DND-41 (cell line): ENCODE data around the gene SLC30A5.

ENCODE experiments used
- ATAC-seq: fragments of 200-7000 bp; cut with Tn5 transposase; 3 replicates; pipeline ENCODE4 v1.9.1; 2021; ENCODE audit warnings: low read depth; ENCODE audit not compliant: insufficient read depth
- DNase-seq: peaks from one replicate; pipeline ENCODE4 v3.0.0-alpha.2; 2020
- H2AFZ ChIP-seq: 2 replicates; pipeline ENCODE4 v1.6.0; 2012; ENCODE audit warnings: low read depth, low read length
- H3K27ac ChIP-seq: 2 replicates; pipeline ENCODE4 v1.5.1; 2012; ENCODE audit warnings: low read length, inconsistent platforms
- H3K27me3 ChIP-seq: fragments of 200-600 bp; sonication (generic); 2 replicates; pipeline ENCODE4 v1.6.0; 2012; ENCODE audit warnings: low read length, mild to moderate bottlenecking, inconsistent platforms; ENCODE audit not compliant: insufficient read depth, poor library complexity
- H3K36me3 ChIP-seq: 2 replicates; pipeline ENCODE4 v1.5.1; 2012; ENCODE audit warnings: low read length, inconsistent platforms; ENCODE audit not compliant: insufficient read depth
- H3K4me1 ChIP-seq: 2 replicates; pipeline ENCODE4 v1.5.1; 2012; ENCODE audit warnings: mild to moderate bottlenecking, low read length; ENCODE audit not compliant: insufficient read depth
- H3K4me2 ChIP-seq: 2 replicates; pipeline ENCODE4 v1.6.0; 2012; ENCODE audit warnings: mild to moderate bottlenecking, moderate library complexity, low read length, inconsistent platforms; ENCODE audit not compliant: insufficient read depth
- H3K4me3 ChIP-seq, 2 experiments: fragments of 200-600 bp in 1 of 2; shearing (Covaris generic) in 1 of 2; 2 replicates each; pipeline ENCODE4 v1.5.1; 2012 to 2016; ENCODE audit warnings: inconsistent platforms in 2 of 2, low read length in 2 of 2, mild to moderate bottlenecking in 2 of 2, low read depth in 1 of 2, moderate library complexity in 1 of 2
- H3K79me2 ChIP-seq: 2 replicates; pipeline ENCODE4 v1.6.0; 2012; ENCODE audit warnings: low read length, inconsistent platforms; ENCODE audit not compliant: insufficient read depth
- H3K9ac ChIP-seq: 2 replicates; pipeline ENCODE4 v1.6.0; 2012; ENCODE audit warnings: low read depth, mild to moderate bottlenecking, inconsistent platforms, low read length, moderate library complexity
- H3K9me3 ChIP-seq: 2 replicates; pipeline ENCODE4 v1.5.1; 2012; ENCODE audit warnings: low read length, moderate library complexity, mild to moderate bottlenecking, inconsistent platforms; ENCODE audit not compliant: insufficient read depth, severe bottlenecking
- H4K20me1 ChIP-seq: 2 replicates; pipeline ENCODE4 v1.6.0; 2012; ENCODE audit warnings: low read length; ENCODE audit not compliant: insufficient read depth
- EZH2 ChIP-seq: IDR thresholded peaks from 3 replicates; pipeline ENCODE4 v1.6.1; 2012; ENCODE audit warnings: borderline replicate concordance, low read depth, mild to moderate bottlenecking, moderate library complexity, low read length, inconsistent platforms; ENCODE audit not compliant: severe bottlenecking
- TF ChIP-seq, protein P1 (sequence below): IDR thresholded peaks from 2 replicates; pipeline ENCODE4 v1.5.1; 2012; ENCODE audit warnings: borderline replicate concordance, low read length, moderate library complexity, mild to moderate bottlenecking; ENCODE audit not compliant: poor library complexity, severe bottlenecking; ENCODE audit errors: extremely low read depth

SLC30A5 gene

DNA sequence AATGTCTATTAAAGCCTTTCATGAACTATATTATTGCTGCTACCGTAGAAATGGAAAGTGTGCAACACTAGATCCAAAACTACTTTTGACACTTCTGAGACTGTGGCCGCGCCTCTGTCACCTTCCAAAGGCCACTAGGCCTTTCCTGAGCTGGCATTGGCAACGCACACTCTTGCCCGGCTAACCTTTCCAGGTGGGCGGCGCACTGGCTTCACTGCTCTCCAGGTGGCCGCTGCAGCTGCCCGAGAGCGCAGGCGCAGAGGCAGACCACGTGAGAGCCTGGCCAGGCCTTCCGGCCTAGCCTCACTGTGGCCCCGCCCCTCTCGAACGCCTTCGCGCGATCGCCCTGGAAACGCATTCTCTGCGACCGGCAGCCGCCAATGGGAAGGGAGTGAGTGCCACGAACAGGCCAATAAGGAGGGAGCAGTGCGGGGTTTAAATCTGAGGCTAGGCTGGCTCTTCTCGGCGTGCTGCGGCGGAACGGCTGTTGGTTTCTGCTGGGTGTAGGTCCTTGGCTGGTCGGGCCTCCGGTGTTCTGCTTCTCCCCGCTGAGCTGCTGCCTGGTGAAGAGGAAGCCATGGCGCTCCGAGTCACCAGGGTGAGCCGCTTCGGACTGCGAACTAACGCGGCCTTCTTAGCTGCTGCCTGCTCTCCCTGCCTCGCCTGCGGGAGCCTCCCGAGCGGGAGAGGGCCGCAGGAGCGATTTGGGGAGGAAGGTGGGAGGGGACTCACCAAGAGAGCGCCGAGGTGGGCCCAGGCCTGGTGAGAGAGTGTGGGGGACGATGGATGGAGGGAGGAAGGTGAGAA, 73.1 kb downstream of the SLC30A5 start, which contains the start of gene CCNB1:
Gene CCNB1, plus strand, starts transcription at position 465 of the 807 bp plus-strand sequence. Its CDS starts 113 bp downstream, at position 578.
- Histone ChIP-seq H4K20me1 (0 out of 2 replicates have a peak, but pooled peaks cover 4% of the 10 kb centered on the region), H2AFZ (peak within 1 kb of the TSS; percentile 79), H3K9ac (peak within 1 kb of the TSS; percentile 88), H3K27ac (peak within 1 kb of the TSS; percentile 89), H3K27me3 (no peaks in the 10 kb centered on the region), H3K4me1 (peaks cover 53% of the 10 kb centered on the region), H3K4me3 (peak within 1 kb of the TSS; percentile 81 to 84), H3K36me3 (peaks cover 40% of the 10 kb centered on the region), H3K9me3 (no peaks in the 10 kb centered on the region), H3K4me2 (peak within 1 kb of the TSS; percentile 84), H3K79me2 (peaks cover 44% of the 10 kb centered on the region)
- no peak for TF ChIP-seq EZH2
- TF ChIP-seq, protein P1, sequence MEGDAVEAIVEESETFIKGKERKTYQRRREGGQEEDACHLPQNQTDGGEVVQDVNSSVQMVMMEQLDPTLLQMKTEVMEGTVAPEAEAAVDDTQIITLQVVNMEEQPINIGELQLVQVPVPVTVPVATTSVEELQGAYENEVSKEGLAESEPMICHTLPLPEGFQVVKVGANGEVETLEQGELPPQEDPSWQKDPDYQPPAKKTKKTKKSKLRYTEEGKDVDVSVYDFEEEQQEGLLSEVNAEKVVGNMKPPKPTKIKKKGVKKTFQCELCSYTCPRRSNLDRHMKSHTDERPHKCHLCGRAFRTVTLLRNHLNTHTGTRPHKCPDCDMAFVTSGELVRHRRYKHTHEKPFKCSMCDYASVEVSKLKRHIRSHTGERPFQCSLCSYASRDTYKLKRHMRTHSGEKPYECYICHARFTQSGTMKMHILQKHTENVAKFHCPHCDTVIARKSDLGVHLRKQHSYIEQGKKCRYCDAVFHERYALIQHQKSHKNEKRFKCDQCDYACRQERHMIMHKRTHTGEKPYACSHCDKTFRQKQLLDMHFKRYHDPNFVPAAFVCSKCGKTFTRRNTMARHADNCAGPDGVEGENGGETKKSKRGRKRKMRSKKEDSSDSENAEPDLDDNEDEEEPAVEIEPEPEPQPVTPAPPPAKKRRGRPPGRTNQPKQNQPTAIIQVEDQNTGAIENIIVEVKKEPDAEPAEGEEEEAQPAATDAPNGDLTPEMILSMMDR: peak; percentile 3
- peak; percentile 98 for DNase-seq
- ATAC-seq: peak; percentile 98

DNA sequence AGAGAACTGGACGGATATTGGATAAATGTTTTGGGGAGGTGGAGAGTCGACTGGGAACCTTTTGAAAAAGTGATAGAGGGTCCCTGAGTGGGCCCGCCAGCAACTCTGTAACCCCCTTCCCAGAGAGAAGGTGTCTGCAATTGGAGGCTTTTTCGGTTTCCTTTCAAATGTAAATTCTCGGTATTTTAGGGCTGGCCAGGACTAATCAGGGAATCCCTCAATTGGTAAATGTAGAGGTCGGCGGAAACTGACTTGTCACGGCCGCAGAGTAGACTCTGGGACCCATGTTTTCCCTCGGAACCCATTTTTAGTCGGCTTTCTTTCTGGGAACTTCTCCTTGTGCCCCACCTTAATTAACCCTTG, 73.7 kb downstream of the SLC30A5 start:
- Histone ChIP-seq H3K79me2 (peaks cover 49% of the 10 kb centered on the region), H2AFZ (peak overlapping the region; percentile 79), H3K9ac (peak overlapping the region; percentile 88)

DNA sequence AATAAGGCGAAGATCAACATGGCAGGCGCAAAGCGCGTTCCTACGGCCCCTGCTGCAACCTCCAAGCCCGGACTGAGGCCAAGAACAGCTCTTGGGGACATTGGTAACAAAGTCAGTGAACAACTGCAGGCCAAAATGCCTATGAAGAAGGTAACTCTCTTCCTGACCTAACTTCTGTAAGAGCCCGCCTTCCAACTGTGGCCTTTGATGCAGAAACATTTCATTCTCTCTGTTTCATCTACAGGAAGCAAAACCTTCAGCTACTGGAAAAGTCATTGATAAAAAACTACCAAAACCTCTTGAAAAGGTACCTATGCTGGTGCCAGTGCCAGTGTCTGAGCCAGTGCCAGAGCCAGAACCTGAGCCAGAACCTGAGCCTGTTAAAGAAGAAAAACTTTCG, 74.1 kb downstream of the SLC30A5 start:
- Histone ChIP-seq H2AFZ (peak overlapping the region; percentile 79; the same call in 1 of the 2 replicates), H3K4me1 (peaks cover 60% of the 10 kb centered on the region), H4K20me1 (0 out of 2 replicates have a peak, but pooled peaks cover 6% of the 10 kb centered on the region), H3K79me2 (peaks cover 49% of the 10 kb centered on the region), H3K4me2 (peak overlapping the region; percentile 84), H3K36me3 (peaks cover 49% of the 10 kb centered on the region), H3K4me3 (peak overlapping the region; percentile 81 to 84; a peak in 3 of 4 replicates), H3K27ac (peak overlapping the region; percentile 89), H3K9ac (peak overlapping the region; percentile 88), H3K27me3 (no peaks in the 10 kb centered on the region), H3K9me3 (no peaks in the 10 kb centered on the region)
- TF ChIP-seq EZH2: no peak
- TF ChIP-seq, protein P1: no peak
- ATAC-seq: no peak
- DNase-seq: no peak

More for the DNA sequence above, 73.7 kb downstream of the SLC30A5 start:
- no peak for DNase-seq
- peaks cover 46% of the 10 kb centered on the region for H3K36me3 ChIP-seq
- no peaks in the 10 kb centered on the region for H3K27me3 ChIP-seq
- peak overlapping the region; percentile 81 to 84 for H3K4me3 ChIP-seq
- H3K9me3 ChIP-seq: no peaks in the 10 kb centered on the region
- H3K4me2 ChIP-seq: peak overlapping the region; percentile 84
- H3K27ac ChIP-seq: peak overlapping the region; percentile 89
- H3K4me1 ChIP-seq: peaks cover 58% of the 10 kb centered on the region
- ATAC-seq: no peak
- TF ChIP-seq, protein P1: peak; percentile 1
- TF ChIP-seq EZH2: no peak
- 0 out of 2 replicates have a peak, but pooled peaks cover 6% of the 10 kb centered on the region for H4K20me1 ChIP-seq
